ENCODE results near the gene CT45A2.
"Not testable (repeated sequence)": the region's sequence is repeated elsewhere in the genome, so short reads cannot be mapped to it uniquely, and the experiment has no call there.

CT45A2 gene, protein sequence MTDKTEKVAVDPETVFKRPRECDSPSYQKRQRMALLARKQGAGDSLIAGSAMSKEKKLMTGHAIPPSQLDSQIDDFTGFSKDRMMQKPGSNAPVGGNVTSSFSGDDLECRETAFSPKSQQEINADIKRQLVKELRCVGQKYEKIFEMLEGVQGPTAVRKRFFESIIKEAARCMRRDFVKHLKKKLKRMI

DNA sequence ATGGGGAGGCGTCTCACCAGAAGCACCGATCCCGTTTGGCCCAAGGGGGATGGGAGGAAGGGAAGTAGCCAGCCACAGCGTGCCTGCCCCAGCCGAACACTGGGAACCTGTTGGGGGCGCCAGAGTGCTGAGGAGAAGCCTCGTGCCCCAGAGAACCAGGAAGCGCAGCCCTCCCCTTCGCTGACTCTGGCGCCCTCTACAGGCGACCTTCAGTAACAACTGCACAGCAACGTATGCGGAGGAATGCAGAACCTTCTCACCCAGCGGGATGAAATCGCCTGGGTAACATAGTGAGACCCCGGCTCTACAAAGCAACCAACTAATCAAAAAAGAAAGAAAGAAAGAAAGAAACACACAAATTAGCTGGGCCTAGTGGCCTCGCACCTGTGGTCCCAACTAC is at the start of gene CT45A2:
CT45A2 (minus strand) TSS at position 101 of the 400 bp plus-strand sequence. CDS start 3,747 bp downstream, outside the sequence.
- not testable (repeated sequence) for DNase-seq (ENCODE audit: low read depth in 2 of 2)

DNA sequence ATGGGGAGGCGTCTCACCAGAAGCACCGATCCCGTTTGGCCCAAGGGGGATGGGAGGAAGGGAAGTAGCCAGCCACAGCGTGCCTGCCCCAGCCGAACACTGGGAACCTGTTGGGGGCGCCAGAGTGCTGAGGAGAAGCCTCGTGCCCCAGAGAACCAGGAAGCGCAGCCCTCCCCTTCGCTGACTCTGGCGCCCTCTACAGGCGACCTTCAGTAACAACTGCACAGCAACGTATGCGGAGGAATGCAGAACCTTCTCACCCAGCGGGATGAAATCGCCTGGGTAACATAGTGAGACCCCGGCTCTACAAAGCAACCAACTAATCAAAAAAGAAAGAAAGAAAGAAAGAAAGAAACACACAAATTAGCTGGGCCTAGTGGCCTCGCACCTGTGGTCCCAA is 34.6 kb upstream of the CT45A2 start, which contains the start of gene CT45A8:
CT45A8 (minus strand) TSS at position 101 of the 400 bp plus-strand sequence. CDS start 3,755 bp downstream, outside the sequence.
- DNase-seq (ENCODE audit: low read depth in 2 of 2) = not testable (repeated sequence)

DNA sequence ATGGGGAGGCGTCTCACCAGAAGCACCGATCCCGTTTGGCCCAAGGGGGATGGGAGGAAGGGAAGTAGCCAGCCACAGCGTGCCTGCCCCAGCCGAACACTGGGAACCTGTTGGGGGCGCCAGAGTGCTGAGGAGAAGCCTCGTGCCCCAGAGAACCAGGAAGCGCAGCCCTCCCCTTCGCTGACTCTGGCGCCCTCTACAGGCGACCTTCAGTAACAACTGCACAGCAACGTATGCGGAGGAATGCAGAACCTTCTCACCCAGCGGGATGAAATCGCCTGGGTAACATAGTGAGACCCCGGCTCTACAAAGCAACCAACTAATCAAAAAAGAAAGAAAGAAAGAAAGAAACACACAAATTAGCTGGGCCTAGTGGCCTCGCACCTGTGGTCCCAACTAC is 17.4 kb upstream of the CT45A2 start, which contains the start of gene CT45A7:
CT45A7 (minus strand) TSS at position 101 of the 400 bp plus-strand sequence. CDS start 3,747 bp downstream, outside the sequence.
- not testable (repeated sequence) for DNase-seq (ENCODE audit: low read depth in 2 of 2)

DNA sequence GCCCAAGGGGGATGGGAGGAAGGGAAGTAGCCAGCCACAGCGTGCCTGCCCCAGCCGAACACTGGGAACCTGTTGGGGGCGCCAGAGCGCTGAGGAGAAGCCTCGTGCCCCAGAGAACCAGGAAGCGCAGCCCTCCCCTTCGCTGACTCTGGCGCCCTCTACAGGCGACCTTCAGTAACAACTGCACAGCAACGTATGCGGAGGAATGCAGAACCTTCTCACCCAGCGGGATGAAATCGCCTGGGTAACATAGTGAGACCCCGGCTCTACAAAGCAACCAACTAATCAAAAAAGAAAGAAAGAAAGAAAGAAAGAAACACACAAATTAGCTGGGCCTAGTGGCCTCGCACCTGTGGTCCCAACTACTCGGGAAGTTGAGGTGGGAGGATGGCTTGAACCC is 17.1 kb downstream of the CT45A2 start, which contains the start of gene CT45A6:
CT45A6 (minus strand) TSS at position 101 of the 400 bp plus-strand sequence. CDS start 3,794 bp downstream, outside the sequence.
- not testable (repeated sequence) for DNase-seq (ENCODE audit: low read depth in 2 of 2)

DNA sequence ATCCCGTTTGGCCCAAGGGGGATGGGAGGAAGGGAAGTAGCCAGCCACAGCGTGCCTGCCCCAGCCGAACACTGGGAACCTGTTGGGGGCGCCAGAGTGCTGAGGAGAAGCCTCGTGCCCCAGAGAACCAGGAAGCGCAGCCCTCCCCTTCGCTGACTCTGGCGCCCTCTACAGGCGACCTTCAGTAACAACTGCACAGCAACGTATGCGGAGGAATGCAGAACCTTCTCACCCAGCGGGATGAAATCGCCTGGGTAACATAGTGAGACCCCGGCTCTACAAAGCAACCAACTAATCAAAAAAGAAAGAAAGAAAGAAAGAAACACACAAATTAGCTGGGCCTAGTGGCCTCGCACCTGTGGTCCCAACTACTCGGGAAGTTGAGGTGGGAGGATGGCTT is 34.4 kb downstream of the CT45A2 start, which contains the start of gene CT45A5:
CT45A5 (minus strand) TSS at position 101 of the 400 bp plus-strand sequence. CDS start 3,774 bp downstream, outside the sequence.
- not testable (repeated sequence) for DNase-seq (ENCODE audit: low read depth in 2 of 2)

DNA sequence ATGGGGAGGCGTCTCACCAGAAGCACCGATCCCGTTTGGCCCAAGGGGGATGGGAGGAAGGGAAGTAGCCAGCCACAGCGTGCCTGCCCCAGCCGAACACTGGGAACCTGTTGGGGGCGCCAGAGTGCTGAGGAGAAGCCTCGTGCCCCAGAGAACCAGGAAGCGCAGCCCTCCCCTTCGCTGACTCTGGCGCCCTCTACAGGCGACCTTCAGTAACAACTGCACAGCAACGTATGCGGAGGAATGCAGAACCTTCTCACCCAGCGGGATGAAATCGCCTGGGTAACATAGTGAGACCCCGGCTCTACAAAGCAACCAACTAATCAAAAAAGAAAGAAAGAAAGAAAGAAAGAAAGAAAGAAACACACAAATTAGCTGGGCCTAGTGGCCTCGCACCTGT is 51.7 kb downstream of the CT45A2 start, which contains the start of gene CT45A3:
CT45A3 (minus strand) TSS at position 101 of the 400 bp plus-strand sequence. CDS start 3,747 bp downstream, outside the sequence.
- not testable (repeated sequence) for DNase-seq (ENCODE audit: low read depth in 2 of 2)
